Measurements from ENCODE around the gene GJB5. TPM values are rescaled to one million over a fixed set of nuclear protein-coding genes. Genes with fewer than 3 reads are reported as not detected.

The GJB5 gene
- total and polyA plus RNA-seq, 2 of the 8 experiments (the other 6 are each of a cell fraction or from before 2014, with no cell fraction given), result 0.86 to 3.1 TPM

GRCh38 chr1:34705077-34705476 lies 49.8 kb upstream of the GJB5 start:
- Histone ChIP-seq H3K4me3 (ENCODE audit: extremely low read depth in 1 of 4, insufficient read depth in 2 of 4, low read depth in 3 of 4, low read length in 4 of 4) (no peak overlapping the region), H2AK5ac (ENCODE audit: low read depth, low read length) (no peak overlapping the region), H2BK120ac (replicated peaks; ENCODE audit: low read depth, low read length) (no peak overlapping the region), H3K9me3 (ENCODE audit: insufficient read depth in 2 of 2, low read depth in 1 of 2, low read length in 1 of 2) (no peaks in the 10 kb centered on the region), H2BK5ac (ENCODE audit: low read depth, low read length) (no peak overlapping the region), H3K4ac (replicated peaks; ENCODE audit: insufficient read length, low read depth, low read length) (no peak overlapping the region), H2AFZ (ENCODE audit: low read length) (no peak overlapping the region), H3K14ac (ENCODE audit: insufficient read length) (no peak overlapping the region), H3K4me1 (replicated peaks in 1 of 4; ENCODE audit: control insufficient read depth in 3 of 4, insufficient read depth in 4 of 4, low read length in 3 of 4) (no peaks in the 10 kb centered on the region), H3K56ac (replicated peaks; ENCODE audit: insufficient read length, low read depth, low read length) (no peak overlapping the region), H3K23me2 (ENCODE audit: low read depth, low read length) (no peaks in the 10 kb centered on the region; the same call in 1 of the 2 replicates), H3K27me3 (replicated peaks in 1 of 4; ENCODE audit: control insufficient read depth in 3 of 4, extremely low read depth in 1 of 4, insufficient read depth in 3 of 4, low read length in 3 of 4) (peaks cover 0 to 4% (median 0%) of the 10 kb centered on the region in 4 experiments; a peak in 3 of 7 replicates), H2BK12ac (ENCODE audit: low read depth, low read length) (no peak overlapping the region), H3K79me2 (ENCODE audit: control insufficient read depth in 1 of 2, insufficient read depth in 2 of 2, low read length in 2 of 2) (no peaks in the 10 kb centered on the region), H3K23ac (ENCODE audit: insufficient read length) (no peak overlapping the region), H4K8ac (ENCODE audit: extremely low read depth, insufficient read depth, low read length) (no peak overlapping the region), H3K79me1 (ENCODE audit: low read depth, low read length) (no peaks in the 10 kb centered on the region), H2BK15ac (ENCODE audit: low read length) (no peak overlapping the region), H3K18ac (ENCODE audit: extremely low read depth, low read length) (no peak overlapping the region), H3K4me2 (ENCODE audit: insufficient read depth in 1 of 2, low read depth in 2 of 2, low read length in 2 of 2) (no peak overlapping the region), H4K91ac (replicated peaks; ENCODE audit: insufficient read length, low read length) (no peak overlapping the region), H3K27ac (ENCODE audit: low read depth, low read length) (no peak overlapping the region), H2BK20ac (ENCODE audit: low read length) (no peak overlapping the region), H4K5ac (ENCODE audit: insufficient read length, low read depth, low read length) (no peak overlapping the region), H3K36me3 (ENCODE audit: control insufficient read depth in 2 of 4, insufficient read depth in 4 of 4, low read length in 3 of 4) (no peaks in the 10 kb centered on the region), H4K20me1 (replicated peaks in 1 of 2; ENCODE audit: control insufficient read depth in 1 of 2, insufficient read depth in 2 of 2, low read length in 2 of 2) (no peaks in the 10 kb centered on the region), H3K9ac (replicated peaks in 1 of 4; ENCODE audit: extremely low read depth in 1 of 4, low read depth in 3 of 4, low read length in 3 of 4) (no peak overlapping the region)
- TF ChIP-seq TCF12 (IDR thresholded peaks at IDR 0.05; ENCODE audit: low read depth, low read length) (no peak), GABPA (IDR thresholded peaks at IDR 0.05; ENCODE audit: borderline replicate concordance, insufficient read depth, low read length) (no peak), CEBPB (IDR thresholded peaks at IDR 0.05; ENCODE audit: low read depth, low read length) (no peak), SAP30 (IDR thresholded peaks at IDR 0.05; ENCODE audit: insufficient read depth, insufficient replicate concordance, low read length) (no peak), POU5F1 (IDR thresholded peaks at IDR 0.05; ENCODE audit: low read depth, low read length) (no peak), SIRT6 (IDR thresholded peaks at IDR 0.05; ENCODE audit: low read length) (no peak), RNF2 (IDR thresholded peaks at IDR 0.05; ENCODE audit: borderline replicate concordance, low read depth, low read length, missing control alignments, poor library complexity, severe bottlenecking) (no peak), TBP (IDR thresholded peaks at IDR 0.05; ENCODE audit: low read depth, low read length) (no peak), CHD1 (IDR thresholded peaks at IDR 0.05; ENCODE audit: low read depth, low read length) (no peak), FOSL1 (IDR thresholded peaks at IDR 0.05; ENCODE audit: insufficient read depth, low read depth, low read length) (no peak), JUN (IDR thresholded peaks at IDR 0.05; ENCODE audit: low read depth, low read length) (no peak), SP2 (IDR thresholded peaks at IDR 0.05; ENCODE audit: low read length) (no peak), CBX8 (IDR thresholded peaks at IDR 0.05; ENCODE audit: borderline replicate concordance, low read depth, low read length) (no peak), RBBP5 (IDR thresholded peaks at IDR 0.05; ENCODE audit: borderline replicate concordance, low read depth, low read length) (no peak)
- POLR2A ChIA-PET (ENCODE audit: partially characterized antibody), result no interaction called here
- FAIRE-seq, result no peak
- CTCF ChIA-PET (ENCODE audit: partially characterized antibody), result interaction anchor here (0.8 to 1.2 kb wide), 4 partner anchors 9 to 37 kb away, joined by 3 to 4 read pairs (median 3); no protein-coding TSS in a partner anchor
- DNase-seq (ENCODE audit: low read depth in 1 of 2, low spot score in 2 of 2), result no peak
- 61% methylated on average over 3 of the region's 3 CpGs; no CpG with 5 or more reads in 1 of the 2 experiments for WGBS, 2 experiments (ENCODE audit: extremely low coverage in 1 of 2, insufficient coverage in 1 of 2, insufficient read length in 1 of 2, insufficient replicate concordance in 2 of 2, low coverage in 1 of 2, low lambda C conversion rate in 2 of 2, missing lambda C conversion rate in 1 of 2)

Measured in H1 (cell line).